HS-5 (cell line): ENCODE results near the gene KRT12.

Source experiments
- DNase-seq: peaks from one replicate; pipeline ENCODE4 v3.0.0-alpha.2; 2012; ENCODE audit warnings: low read depth

The KRT12 gene

DNA sequence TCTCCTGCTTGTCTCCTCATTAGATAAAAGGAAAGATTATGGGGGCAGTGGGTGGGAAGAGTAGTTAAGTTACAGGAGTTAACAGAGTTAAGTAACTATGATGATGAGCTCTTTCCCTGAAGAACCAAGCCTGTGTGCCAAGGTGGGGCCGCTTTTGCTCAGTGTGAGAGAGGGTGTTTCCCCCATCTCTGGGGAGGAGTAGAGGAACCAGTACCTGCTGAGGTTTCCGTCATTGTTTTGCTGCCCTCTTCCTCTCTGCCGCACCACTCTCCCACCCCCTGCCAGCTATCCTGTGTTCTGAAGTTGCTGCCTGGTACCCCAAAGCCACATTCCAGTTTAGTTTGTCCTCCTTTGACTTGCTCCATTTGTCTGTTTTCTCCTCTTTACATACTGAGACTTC, 23.8 kb downstream of the KRT12 start:
- no peak for DNase-seq

GRCh38 chr17:40841246-40841645, 25.8 kb downstream of the KRT12 start:
- DNase-seq = no peak

DNA sequence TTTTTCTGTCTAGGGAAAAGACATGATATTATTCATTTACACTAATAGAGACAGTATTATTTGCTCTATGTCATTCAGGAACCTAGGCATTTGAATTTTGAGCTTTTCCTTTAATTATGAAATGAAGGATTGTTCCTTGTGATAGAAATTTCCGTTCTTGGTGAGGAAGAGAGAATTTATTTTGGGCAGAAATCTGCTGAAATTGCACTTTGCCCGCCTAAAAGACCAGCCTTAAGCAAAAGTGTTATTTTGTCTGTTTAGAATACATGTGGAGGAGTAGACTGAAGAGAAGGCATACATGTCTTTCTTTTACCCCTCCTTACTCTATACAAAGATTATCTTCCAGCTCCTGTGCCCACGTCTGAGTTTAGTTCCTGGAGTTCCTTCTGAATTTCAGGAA, 27.8 kb downstream of the KRT12 start:
- no peak for DNase-seq

- no peak for DNase-seq
These were observed 31.0 kb downstream of the KRT12 start for GRCh38 chr17:40836020-40836419.

DNA sequence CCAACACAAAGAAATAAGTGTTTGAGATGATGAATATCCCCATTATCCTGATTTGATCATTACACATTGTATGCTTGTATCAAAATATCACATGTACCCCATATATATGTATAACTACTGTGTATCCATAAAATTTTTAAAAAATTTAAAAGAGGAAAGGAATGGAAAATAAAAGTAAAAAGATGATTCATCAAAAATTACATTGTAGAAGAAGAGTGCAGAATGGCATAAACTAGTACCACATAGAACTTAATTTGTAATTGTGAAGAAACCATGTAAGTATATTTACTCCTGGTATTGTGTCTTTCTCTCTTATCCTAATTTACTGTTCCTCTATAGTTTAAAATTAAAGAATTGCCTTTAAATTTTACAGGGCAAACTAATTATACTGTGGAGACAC, 33.1 kb downstream of the KRT12 start:
- no peak for DNase-seq

GRCh38 chr17:40832840-40833239, 34.2 kb downstream of the KRT12 start:
- no peak for DNase-seq

DNA sequence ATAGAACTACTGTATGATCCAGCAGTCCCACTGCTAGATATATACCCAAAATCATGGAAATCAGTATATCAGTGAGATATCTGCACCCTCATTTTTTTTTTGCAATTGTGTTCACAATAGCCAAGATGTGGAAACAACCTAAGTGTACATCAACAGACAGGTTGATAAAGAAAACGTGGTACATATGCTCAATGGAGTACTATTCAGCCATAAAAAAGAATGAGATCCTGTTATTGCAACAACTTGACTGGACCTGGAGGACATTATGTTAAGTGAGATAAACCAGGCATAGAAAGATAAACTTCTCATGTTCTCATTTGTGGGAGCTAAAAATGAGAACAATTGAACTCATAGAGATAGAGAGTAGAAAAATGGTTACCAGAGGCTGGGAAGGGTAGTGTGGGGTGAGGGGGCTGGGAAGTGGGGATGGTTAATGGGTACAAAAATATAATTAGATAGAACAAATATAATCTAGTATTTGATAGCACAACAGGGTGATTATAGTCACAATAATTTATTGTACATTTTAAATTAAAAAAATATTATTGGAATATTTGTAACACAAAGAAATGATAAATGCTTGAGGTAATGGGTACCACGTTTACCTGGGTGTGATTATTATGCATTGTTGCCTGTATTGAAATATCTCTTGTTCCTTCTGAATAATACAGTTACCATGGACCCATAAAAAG, 36.8 kb downstream of the KRT12 start:
- DNase-seq = no peak

GRCh38 chr17:40828454-40829044, 38.5 kb downstream of the KRT12 start:
- DNase-seq = no peak

DNA sequence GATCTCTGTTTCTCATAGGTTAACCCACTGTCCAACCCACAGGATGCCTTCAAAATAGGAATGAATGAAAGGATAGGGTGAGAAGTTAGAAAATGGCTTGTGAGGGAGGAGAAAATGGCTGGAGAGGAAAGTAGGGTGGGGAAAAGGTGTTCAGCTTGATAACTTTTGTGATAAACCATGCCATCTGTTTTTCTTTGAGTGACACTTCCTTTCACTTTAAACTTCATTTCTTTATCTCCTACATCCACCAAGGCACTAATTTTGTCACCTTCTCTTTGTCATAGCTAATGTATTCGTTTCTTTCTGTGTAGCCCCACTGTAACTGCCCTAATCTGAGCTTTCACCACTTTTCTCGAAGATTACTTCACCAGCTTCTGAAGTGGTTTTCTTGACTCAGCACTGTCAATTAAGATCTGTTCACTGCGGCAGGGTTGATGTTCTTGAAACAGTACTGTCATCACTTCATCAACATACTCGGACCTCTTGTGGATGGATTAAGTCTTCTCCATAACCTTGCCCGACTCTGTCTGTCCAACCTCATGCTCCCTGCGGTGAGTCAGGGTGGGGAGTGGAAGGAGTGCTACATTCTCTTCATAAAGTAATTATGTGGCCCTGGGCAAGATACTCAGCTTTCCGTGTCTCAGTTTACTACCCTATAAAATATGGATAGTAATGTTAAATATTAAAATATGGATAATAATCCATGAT, 39.1 kb downstream of the KRT12 start:
- no peak for DNase-seq

- DNase-seq = no peak
These were observed 41.4 kb downstream of the KRT12 start for GRCh38 chr17:40825599-40825998.

GRCh38 chr17:40824015-40824832, 42.8 kb downstream of the KRT12 start:
- DNase-seq = no peak

GRCh38 chr17:40822132-40822812, 44.8 kb downstream of the KRT12 start, which contains the start of gene KRT10:
Gene KRT10, minus strand, starts transcription at chr17:40822614. Its CDS starts 29 bp downstream, at chr17:40822585.
- no peak for DNase-seq

- DNase-seq = no peak
These were observed 45.5 kb downstream of the KRT12 start for GRCh38 chr17:40821536-40821935.

DNA sequence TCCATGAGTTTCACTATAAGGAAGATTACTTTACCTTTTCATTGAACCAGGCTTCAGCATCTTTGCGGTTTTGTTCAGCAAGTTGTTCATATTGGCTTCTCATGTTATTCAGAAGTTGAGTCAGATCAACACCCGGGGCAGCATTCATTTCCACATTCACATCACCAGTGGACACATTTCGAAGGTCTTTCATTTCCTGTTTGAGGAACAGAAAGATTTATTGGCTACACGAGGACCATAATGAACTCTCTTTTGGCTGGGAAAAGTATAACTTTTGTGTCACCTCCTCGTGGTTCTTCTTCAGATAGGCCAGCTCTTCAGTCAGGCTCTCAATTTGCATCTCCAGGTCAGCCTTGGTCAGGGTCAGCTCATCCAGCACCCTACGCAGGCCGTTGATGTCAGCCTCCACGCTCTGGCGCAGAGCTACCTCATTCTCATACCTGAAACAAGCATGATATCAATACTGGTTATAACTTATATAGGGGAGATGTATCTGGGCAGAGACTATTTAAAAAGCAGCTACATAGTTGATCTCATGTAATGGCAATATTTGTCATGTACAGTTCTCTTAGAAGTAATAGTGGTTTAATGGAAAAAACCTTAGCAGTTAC, 46.7 kb downstream of the KRT12 start:
- DNase-seq = no peak

DNA sequence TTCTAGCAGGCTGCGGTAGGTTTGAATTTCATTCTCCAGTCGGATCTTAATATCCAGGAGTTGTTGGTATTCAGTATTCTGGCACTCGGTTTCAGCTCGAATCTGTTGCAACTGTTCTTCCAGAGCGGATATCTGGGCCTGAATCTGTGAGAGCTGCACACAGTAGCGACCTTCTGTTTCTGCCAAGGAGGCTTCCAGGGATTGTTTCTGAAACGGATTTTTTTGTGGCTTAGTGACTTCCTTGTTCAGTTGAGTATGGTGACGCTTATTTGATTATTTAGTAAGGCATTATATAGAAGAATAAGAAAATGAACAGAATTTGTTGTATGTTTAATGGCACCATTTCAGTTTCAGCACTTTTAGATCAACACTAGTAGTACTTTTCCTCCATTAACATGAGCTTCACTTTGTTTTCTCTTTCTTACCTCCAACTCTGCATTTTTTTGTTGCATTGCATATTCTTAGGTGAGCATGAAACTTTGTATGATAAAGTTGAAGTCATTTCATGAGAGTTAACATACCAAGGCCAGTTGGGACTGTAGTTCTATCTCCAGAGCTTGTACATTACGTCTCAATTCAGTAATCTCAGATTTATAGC, 47.4 kb downstream of the KRT12 start:
- DNase-seq = no peak

GRCh38 chr17:40818733-40819527, 48.1 kb downstream of the KRT12 start:
- no peak for DNase-seq

GRCh38 chr17:40818343-40818732, 48.7 kb downstream of the KRT12 start:
- DNase-seq = no peak

DNA sequence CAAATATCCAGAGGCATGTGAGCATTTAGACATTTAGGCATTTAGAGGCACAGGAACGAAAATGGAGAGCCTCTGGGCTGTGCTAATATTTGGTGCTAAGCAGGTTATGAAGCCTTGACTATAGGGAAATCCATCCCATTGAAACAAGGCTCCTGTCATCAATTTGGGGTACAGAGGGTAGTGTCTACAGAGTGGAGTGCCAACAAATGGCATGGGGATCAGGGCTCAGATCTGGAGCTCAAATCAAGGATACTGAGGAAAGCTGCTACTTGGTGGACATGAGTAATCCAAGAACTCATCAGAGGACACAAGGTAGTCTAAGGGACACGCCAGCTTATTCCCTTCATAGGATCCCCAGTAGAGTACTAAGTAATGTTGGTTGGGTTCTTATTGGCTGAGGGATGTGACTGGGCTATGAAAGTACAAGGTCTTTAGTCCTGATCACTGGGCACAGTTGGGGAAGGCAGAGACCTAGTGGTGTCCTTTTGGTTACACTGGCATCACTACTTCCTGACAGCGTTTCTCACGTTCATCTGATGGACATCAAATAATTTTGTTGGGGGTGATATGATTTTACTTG, 49.8 kb downstream of the KRT12 start:
- no peak for DNase-seq

DNA sequence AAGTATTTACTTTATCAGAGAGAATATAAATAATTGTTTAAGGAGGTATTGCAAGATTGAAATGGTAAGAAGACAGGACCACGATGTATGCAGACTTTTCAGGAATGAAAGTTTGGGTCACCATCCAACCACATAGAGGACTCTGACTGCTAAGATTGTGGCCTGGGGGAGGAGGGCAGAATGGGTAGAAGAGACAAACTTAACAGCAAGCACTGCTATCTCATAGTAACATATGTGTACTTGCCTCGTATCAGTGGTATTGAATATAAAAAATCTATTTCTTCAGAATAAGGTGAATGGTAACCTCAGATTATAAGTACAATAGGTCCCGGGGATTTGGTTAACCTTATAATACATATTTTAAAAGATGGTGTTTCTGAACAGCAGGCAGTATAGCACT, 50.5 kb downstream of the KRT12 start:
- no peak for DNase-seq

GRCh38 chr17:40815381-40815780, 51.6 kb downstream of the KRT12 start:
- DNase-seq = no peak
